GM19372 (cell line): Measurements from ENCODE around the gene SUSD6.
A peak's percentile ranks its signal among the peaks of the same experiment; 100 is the strongest.
"Not testable (repeated sequence)": the region's sequence is repeated elsewhere in the genome, so short reads cannot be mapped to it uniquely, and the experiment has no call there.

Experiments used
- ATAC-seq: cut with Tn5 transposase; IDR thresholded peaks from one replicate; pipeline ENCODE4 v1.9.1; 2021; ENCODE audit warnings: mild to moderate bottlenecking, low read depth, moderate library complexity; ENCODE audit not compliant: unreplicated experiment

Gene SUSD6

GRCh38 chr14:69708586-69709560 is 97.5 kb downstream of the SUSD6 start:
- no peak for ATAC-seq

- ATAC-seq, result no peak
Measured at GRCh38 chr14:69710378-69710777, 99.0 kb downstream of the SUSD6 start.

- ATAC-seq, result no peak
Measured at GRCh38 chr14:69711065-69711464, 99.7 kb downstream of the SUSD6 start.

GRCh38 chr14:69711477-69711876 is 100.1 kb downstream of the SUSD6 start:
- no peak for ATAC-seq

GRCh38 chr14:69711881-69712560 is 100.6 kb downstream of the SUSD6 start:
- no peak for ATAC-seq

- ATAC-seq, result no peak
Measured at GRCh38 chr14:69712599-69713088, 101.2 kb downstream of the SUSD6 start.

GRCh38 chr14:69713209-69713781 is 101.9 kb downstream of the SUSD6 start:
- ATAC-seq, result no peak

- ATAC-seq, result no peak
Measured at GRCh38 chr14:69713993-69714679, 102.7 kb downstream of the SUSD6 start.

- no peak for ATAC-seq
Measured at GRCh38 chr14:69715725-69716477, 104.5 kb downstream of the SUSD6 start.

GRCh38 chr14:69716478-69717187 is 105.2 kb downstream of the SUSD6 start:
- ATAC-seq, result no peak

- ATAC-seq, result not testable (repeated sequence)
Measured at GRCh38 chr14:69718614-69719013, 107.2 kb downstream of the SUSD6 start.

GRCh38 chr14:69719501-69719951 is 108.1 kb downstream of the SUSD6 start:
- no peak for ATAC-seq

GRCh38 chr14:69720912-69721311 is 109.5 kb downstream of the SUSD6 start:
- no peak for ATAC-seq

GRCh38 chr14:69726761-69727511 is 115.5 kb downstream of the SUSD6 start:
- ATAC-seq, result peak; percentile 77

GRCh38 chr14:69727860-69728259 is 116.5 kb downstream of the SUSD6 start:
- ATAC-seq, result no peak

GRCh38 chr14:69731919-69732598 is 120.7 kb downstream of the SUSD6 start:
- ATAC-seq, result not testable (repeated sequence)

GRCh38 chr14:69736405-69736804 is 125.0 kb downstream of the SUSD6 start:
- ATAC-seq, result not testable (repeated sequence)

- ATAC-seq, result no peak
Measured at GRCh38 chr14:69741055-69741454, 129.7 kb downstream of the SUSD6 start.
